D721Med (cell line): Measurements from ENCODE around the gene NDUFAF2.
A peak's percentile ranks its signal among the peaks of the same experiment; 100 is the strongest.

Experiments
- DNase-seq: peaks from one replicate; pipeline ENCODE4 v3.0.0; 2011; ENCODE audit warnings: low spot score; ENCODE audit not compliant: insufficient read length
- FAIRE-seq: peaks from 2 replicates; lab custom pipeline; 2011; peaks lifted over from hg19 to GRCh38; lab: Jason Lieb, UNC
- TF ChIP-seq, protein P1 (sequence below): IDR thresholded peaks from 2 replicates; pipeline ENCODE4 v1.5.1; 2012; ENCODE audit warnings: mild to moderate bottlenecking, control low read depth; ENCODE audit not compliant: insufficient read depth; ENCODE audit errors: missing control alignments

NDUFAF2 gene

DNA sequence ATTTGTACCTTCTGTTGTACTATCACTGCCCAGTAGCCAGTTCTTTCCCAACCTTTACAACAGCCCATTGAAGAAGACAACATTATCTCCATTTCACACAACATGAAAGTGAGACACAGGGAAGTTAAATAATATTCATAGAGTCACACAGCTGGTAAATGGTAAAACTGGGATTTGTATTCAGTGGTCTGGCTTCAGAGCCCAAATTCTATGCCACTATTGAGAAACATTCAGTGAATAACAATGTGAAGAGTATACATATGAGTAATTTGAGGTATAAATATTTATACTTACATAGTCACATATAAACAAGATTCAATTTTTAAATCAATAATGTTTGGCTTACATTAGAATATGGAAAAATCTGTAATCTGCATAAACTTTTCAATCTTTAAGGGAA is 203.5 kb downstream of the NDUFAF2 start:
- DNase-seq (no peak), FAIRE-seq (no peak)
- TF ChIP-seq, protein P1, sequence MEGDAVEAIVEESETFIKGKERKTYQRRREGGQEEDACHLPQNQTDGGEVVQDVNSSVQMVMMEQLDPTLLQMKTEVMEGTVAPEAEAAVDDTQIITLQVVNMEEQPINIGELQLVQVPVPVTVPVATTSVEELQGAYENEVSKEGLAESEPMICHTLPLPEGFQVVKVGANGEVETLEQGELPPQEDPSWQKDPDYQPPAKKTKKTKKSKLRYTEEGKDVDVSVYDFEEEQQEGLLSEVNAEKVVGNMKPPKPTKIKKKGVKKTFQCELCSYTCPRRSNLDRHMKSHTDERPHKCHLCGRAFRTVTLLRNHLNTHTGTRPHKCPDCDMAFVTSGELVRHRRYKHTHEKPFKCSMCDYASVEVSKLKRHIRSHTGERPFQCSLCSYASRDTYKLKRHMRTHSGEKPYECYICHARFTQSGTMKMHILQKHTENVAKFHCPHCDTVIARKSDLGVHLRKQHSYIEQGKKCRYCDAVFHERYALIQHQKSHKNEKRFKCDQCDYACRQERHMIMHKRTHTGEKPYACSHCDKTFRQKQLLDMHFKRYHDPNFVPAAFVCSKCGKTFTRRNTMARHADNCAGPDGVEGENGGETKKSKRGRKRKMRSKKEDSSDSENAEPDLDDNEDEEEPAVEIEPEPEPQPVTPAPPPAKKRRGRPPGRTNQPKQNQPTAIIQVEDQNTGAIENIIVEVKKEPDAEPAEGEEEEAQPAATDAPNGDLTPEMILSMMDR, result no peak

DNA sequence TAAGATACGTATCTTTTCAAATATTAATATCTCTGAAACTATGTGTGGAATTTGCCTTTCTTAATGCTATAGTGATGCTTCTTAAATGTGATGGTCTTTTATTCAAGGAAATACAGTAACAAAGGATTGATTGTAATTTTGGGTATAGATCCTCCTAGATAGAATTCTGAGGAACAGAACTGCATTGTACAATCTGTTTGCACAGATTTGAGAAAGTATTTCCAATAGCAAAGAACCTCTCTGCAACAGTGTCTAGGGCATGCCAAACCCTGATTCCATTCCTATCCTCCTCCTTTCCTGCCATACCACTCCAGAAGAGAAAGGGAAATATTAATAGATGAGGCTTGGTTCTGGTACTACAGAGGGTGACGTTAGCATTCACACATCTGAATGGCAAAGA is 206.9 kb downstream of the NDUFAF2 start:
- no peak for FAIRE-seq
- TF ChIP-seq, protein P1, result no peak
- DNase-seq, result no peak

DNA sequence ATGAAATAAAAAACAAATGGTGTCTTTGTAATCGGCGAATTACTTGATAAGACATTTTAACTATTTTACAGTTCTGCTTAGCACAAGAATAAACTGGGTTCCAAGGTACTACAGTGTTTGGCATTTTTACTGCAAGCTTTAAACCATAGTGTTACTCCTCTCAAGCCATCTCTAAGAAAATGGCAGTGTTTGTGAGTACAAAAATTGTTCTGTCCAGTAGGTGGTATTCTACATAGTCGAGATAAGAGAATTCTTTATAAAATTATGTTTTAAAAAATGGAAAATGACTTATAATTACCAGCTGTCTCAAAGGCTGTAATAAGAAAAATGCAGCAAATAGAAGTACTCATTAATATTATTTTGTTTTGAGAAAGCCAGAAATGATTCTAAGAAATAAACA is 214.1 kb downstream of the NDUFAF2 start:
- DNase-seq (no peak), FAIRE-seq (no peak)
- TF ChIP-seq, protein P1, result no peak

DNA sequence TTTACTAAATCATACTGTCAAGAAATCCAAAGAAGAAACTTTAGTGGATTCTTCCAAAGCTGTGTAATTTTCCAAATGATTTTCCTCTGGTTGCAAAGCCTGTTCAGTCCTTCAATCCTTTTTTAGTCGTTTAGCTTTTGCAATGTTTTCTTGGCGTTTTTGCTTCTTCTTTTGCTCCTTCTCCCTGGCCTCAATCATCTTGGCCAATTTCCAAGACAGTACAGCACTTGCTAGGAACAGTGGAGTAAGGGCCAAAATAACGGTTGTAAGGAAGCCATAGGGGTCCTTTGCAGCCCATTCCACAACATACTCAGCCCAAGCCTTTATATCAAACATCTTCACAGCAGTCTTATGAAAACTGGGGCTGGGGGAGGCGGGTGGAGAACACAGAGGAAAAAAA is 214.8 kb downstream of the NDUFAF2 start:
- TF ChIP-seq, protein P1, result no peak
- DNase-seq (no peak), FAIRE-seq (no peak)

- DNase-seq (no peak), FAIRE-seq (no peak)
- TF ChIP-seq, protein P1, result no peak
These were observed 215.5 kb downstream of the NDUFAF2 start for GRCh38 chr5:61160497-61160896.

GRCh38 chr5:61162010-61162831 is 217.2 kb downstream of the NDUFAF2 start, which contains the start of gene SMIM15:
Gene SMIM15 (minus strand): TSS chr5:61162468. CDS start chr5:61160171, 2,297 bp downstream.
- DNase-seq (peak; percentile 64), FAIRE-seq (no peak)
- TF ChIP-seq, protein P1, result no peak
